ENCODE results near the gene PATZ1. TPM values are rescaled to one million over a fixed set of nuclear protein-coding genes. Genes with fewer than 3 reads are reported as not detected.

The PATZ1 gene
- total RNA-seq, 1 donor from 2014 or later, result 105 TPM

DNA sequence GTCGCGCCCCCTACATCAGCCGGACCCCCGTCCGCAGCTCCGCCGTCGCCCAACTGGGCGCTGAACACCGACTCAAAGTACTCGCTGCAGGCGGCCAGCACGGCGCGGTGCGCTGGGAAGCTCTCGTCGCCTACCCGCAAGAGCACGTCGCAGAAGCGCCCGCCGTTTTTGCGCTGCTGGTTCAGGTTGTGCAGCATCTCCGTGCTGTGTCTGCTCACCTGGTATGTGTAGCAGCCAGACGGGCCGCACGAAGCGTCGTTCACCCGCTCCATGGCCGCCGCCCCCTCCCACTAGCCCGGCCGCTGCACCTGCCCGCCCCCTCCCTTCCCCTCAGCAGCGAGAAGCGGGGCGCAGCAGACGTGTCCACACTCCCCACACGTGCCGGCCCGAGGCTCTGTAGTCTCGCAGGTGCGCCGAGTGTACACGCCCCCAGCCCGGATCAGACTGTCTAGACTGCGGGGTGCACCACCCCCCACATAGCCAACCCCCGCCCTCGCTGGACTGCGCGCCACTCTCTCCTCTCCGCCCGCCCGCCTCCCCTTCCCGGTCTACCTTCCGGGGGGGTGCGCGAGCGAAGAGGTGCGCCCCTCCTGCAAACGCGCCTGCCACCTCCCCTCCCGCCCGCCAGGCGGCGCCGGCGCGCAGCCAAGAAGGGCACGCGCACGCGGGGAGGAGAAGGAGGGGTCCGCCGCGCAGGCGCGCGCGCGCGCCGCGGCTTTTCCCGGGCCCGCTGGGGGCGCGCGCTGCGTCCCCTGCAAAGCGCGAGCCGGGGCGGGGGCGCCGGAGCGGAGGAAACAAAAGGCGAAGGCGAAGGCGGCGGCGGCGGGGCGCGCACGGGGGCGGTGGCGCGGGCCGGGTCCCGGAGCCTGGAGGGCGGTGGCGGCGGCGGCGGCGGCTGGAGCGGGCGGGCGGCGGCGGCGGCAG, 553 bp downstream of the PATZ1 start:
- Mint-ChIP-seq H3K9me3 (no peaks in the 10 kb centered on the region), H3K36me3 (ENCODE audit: low read depth) (peaks cover 9% of the 10 kb centered on the region), H3K4me3 (peak overlapping the region; percentile 98), H3K27me3 (ENCODE audit: low read depth) (peaks cover 5% of the 10 kb centered on the region), H3K27ac (ENCODE audit: unreplicated experiment) (peak overlapping the region; percentile 57), H3K4me1 (peaks cover 63% of the 10 kb centered on the region)
- TF ChIP-seq, protein P1, sequence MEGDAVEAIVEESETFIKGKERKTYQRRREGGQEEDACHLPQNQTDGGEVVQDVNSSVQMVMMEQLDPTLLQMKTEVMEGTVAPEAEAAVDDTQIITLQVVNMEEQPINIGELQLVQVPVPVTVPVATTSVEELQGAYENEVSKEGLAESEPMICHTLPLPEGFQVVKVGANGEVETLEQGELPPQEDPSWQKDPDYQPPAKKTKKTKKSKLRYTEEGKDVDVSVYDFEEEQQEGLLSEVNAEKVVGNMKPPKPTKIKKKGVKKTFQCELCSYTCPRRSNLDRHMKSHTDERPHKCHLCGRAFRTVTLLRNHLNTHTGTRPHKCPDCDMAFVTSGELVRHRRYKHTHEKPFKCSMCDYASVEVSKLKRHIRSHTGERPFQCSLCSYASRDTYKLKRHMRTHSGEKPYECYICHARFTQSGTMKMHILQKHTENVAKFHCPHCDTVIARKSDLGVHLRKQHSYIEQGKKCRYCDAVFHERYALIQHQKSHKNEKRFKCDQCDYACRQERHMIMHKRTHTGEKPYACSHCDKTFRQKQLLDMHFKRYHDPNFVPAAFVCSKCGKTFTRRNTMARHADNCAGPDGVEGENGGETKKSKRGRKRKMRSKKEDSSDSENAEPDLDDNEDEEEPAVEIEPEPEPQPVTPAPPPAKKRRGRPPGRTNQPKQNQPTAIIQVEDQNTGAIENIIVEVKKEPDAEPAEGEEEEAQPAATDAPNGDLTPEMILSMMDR (conservative IDR thresholded peaks at IDR 0.05), result peak; percentile 90
- DNase-seq (ENCODE audit: low read depth, low spot score), result peak; percentile 80

DNA sequence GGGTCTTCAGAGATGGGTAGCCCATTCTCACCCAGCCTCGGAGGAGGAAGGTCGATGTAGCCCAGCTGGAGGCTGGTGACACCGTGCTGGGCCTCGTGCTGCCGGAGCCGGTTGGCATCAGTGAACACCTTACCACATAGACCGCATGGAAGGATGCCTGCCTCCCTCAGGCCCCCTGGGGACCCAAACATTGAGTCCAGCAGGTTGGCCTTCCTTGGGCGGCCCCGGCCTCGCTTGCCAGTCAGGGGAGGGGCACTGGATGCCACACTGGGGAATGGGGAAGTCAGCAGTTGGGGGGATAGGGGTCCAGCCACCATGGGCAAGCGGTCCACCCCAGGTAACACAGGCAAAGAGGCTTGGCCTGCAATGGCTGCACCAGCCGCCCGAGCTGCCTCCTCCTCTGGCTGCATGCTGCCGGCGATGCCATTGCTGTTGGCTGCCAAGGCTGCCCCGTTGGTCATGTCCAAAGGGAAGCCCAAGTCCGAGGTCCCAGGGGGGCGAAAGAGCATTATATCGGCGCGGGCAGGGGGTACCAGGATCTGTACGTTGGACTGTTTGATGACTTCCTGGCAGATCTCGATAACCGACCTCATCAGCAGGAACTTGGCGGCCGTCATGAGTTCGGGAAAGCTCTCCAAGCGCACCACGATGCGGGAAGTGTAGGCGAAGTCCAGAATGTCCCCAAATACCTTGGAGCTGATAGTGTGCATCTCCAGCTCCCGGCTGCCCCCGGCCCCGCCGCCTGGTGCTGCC, 1.4 kb downstream of the PATZ1 start:
- Mint-ChIP-seq H3K4me3 (peak overlapping the region; percentile 98), H3K9me3 (no peaks in the 10 kb centered on the region), H3K27ac (ENCODE audit: unreplicated experiment) (peak overlapping the region; percentile 99), H3K36me3 (ENCODE audit: low read depth) (peaks cover 13% of the 10 kb centered on the region), H3K4me1 (peaks cover 63% of the 10 kb centered on the region), H3K27me3 (ENCODE audit: low read depth) (peaks cover 5% of the 10 kb centered on the region)
- TF ChIP-seq, protein P1 (conservative IDR thresholded peaks at IDR 0.05), result no peak
- DNase-seq (ENCODE audit: low read depth, low spot score), result no peak

DNA sequence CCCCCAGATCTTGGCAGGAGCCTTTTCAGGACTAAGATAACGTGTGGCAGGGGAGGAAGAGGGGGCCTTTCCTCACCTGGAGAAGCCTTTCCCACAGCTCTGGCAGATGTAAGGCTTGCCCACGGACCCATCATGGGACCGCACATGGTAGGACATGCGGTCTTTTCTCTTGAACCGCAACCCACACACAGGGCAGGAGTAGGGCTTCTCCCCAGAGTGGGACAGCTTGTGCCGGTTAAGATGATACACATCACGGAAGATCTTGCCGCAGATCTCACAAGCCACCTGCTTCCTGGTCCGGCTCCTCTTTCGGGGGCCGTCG, 1.9 kb downstream of the PATZ1 start:
- peaks cover 66% of the 10 kb centered on the region for H3K4me1 Mint-ChIP-seq
- H3K9me3 Mint-ChIP-seq, result no peaks in the 10 kb centered on the region
- peaks cover 15% of the 10 kb centered on the region for H3K36me3 Mint-ChIP-seq (ENCODE audit: low read depth)
- TF ChIP-seq, protein P1 (conservative IDR thresholded peaks at IDR 0.05), result no peak
- H3K4me3 Mint-ChIP-seq, result peak overlapping the region; percentile 98
- H3K27me3 Mint-ChIP-seq (ENCODE audit: low read depth), result peaks cover 5% of the 10 kb centered on the region
- no peak for DNase-seq (ENCODE audit: low read depth, low spot score)
- peak overlapping the region; percentile 99 for H3K27ac Mint-ChIP-seq (ENCODE audit: unreplicated experiment)

DNA sequence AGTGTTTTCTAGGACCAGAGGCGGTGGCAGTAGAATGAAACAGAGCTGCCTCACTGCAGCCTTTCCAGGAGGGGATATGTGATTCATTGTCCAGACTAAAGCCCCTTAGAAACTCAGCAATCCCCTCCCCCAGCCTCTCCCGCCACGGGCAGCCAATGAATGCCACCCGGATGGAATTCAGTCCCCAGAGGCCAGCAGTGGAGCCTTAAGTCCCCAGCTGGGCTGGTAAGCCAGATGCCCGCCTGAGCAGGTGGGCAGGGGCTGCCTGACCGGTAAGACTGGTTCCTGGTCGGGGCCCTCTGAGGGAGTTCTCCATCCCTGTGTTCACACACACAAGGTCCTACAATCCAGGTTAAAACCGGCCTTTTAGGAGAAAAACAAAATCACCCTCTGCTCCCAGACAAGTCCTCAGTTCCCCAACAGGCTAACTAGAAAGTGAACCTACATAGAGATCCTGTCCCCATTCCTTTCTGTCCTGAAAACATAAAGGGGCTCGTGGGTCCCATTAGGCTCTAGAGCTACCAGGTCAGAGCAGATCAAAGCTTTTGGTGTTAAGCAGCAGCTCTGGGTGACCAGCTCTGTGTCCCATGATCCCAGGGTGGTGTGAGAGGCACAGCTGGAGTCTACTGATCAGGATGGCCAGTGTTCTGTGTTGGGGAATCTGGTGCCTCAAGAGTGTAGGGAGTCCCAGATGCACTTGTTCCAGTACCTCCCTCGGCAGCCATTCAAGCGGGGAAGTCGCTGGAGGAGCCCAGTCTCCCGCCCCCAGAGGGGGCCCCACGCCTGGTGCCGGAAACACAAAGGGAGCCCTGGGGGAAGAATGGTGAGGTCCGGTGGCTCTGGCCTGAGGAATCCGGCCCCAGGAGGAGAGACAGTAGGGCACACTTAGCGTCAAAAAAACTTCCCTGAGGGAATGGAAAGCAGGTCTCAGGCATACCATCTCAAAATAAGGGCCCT, 2.6 kb downstream of the PATZ1 start:
- peaks cover 5% of the 10 kb centered on the region for H3K27me3 Mint-ChIP-seq (ENCODE audit: low read depth)
- TF ChIP-seq, protein P1 (conservative IDR thresholded peaks at IDR 0.05), result no peak
- DNase-seq (ENCODE audit: low read depth, low spot score), result peak; percentile 61
- H3K4me3 Mint-ChIP-seq, result peak overlapping the region; percentile 98
- H3K36me3 Mint-ChIP-seq (ENCODE audit: low read depth), result peaks cover 16% of the 10 kb centered on the region
- H3K9me3 Mint-ChIP-seq, result no peaks in the 10 kb centered on the region
- peak overlapping the region; percentile 99 for H3K27ac Mint-ChIP-seq (ENCODE audit: unreplicated experiment)
- peaks cover 65% of the 10 kb centered on the region for H3K4me1 Mint-ChIP-seq
